Urinary bladder (tissue), 4 donors: Measurements from ENCODE around the gene RPL18. TPM values are rescaled to one million over a fixed set of nuclear protein-coding genes. Genes with fewer than 3 reads are reported as not detected.

Experiments
- DNase-seq: peaks from one replicate; pipeline ENCODE4 v3.0.0-alpha.2; 2015; ENCODE audit errors: extremely low spot score
- H3K27ac ChIP-seq: one replicate; pipeline ENCODE4 v1.5.1; 2013; ENCODE audit warnings: low read depth, mild to moderate bottlenecking, moderate library complexity
- H3K36me3 ChIP-seq: one replicate; pipeline ENCODE4 v1.6.1; 2013; ENCODE audit warnings: mild to moderate bottlenecking, moderate library complexity; ENCODE audit not compliant: insufficient read depth
- H3K4me1 ChIP-seq: one replicate; pipeline ENCODE4 v1.6.1; 2013; ENCODE audit warnings: mild to moderate bottlenecking, moderate library complexity; ENCODE audit not compliant: insufficient read depth
- H3K4me3 ChIP-seq: one replicate; pipeline ENCODE4 v1.5.1; 2013; ENCODE audit warnings: low read depth, low read length
- WGBS: extraction: QIAGEN DNeasy Blood & Tissue Kit; methylation state at CpG from one replicate; pipeline ENCODE4 v1.1.7; 2013; 5-methylcytosine and 5-hydroxymethylcytosine counted together
- polyA plus RNA-seq: library from polyadenylated mRNA; stranded (reverse); fragments of 200-250 nt; gene quantifications from one replicate; pipeline ENCODE4 v1.2.3, GENCODE V29; 2013
- total RNA-seq: library from RNA; depleted of rRNA; stranded (reverse); fragments of >200 nt; gene quantifications from one replicate; pipeline ENCODE4 v1.2.3, GENCODE V29; 2014
- donor health status: healthy with polysubstance abuse.
- donor health status: healthy.

Gene RPL18
- total and polyA plus RNA-seq, 2 donors: 1,113 to 2,167 TPM

- no peaks in the 10 kb centered on the region for H3K36me3 ChIP-seq
- 80% methylated on average over 5 of the region's 5 CpGs for WGBS
- no peaks in the 10 kb centered on the region for H3K4me1 ChIP-seq
- H3K27ac ChIP-seq: no peak overlapping the region
- DNase-seq: no peak
- no peak overlapping the region for H3K4me3 ChIP-seq
These were observed 32.7 kb upstream of the RPL18 start for GRCh38 chr19:48651683-48652048.

GRCh38 chr19:48650974-48651682 lies 32.1 kb upstream of the RPL18 start:
- H3K4me3 ChIP-seq: no peak overlapping the region
- no peaks in the 10 kb centered on the region for H3K36me3 ChIP-seq
- 91% methylated on average over 12 of the region's 12 CpGs for WGBS
- no peaks in the 10 kb centered on the region for H3K4me1 ChIP-seq
- no peak for DNase-seq
- H3K27ac ChIP-seq: no peak overlapping the region

- H3K4me3 ChIP-seq: no peak overlapping the region
- H3K4me1 ChIP-seq: no peaks in the 10 kb centered on the region
- WGBS: 73% methylated on average over 2 of the region's 2 CpGs
- DNase-seq: no peak
- H3K27ac ChIP-seq: no peak overlapping the region
- no peaks in the 10 kb centered on the region for H3K36me3 ChIP-seq
These were observed 29.2 kb upstream of the RPL18 start for GRCh38 chr19:48648134-48648533.

GRCh38 chr19:48646722-48647216 lies 27.8 kb upstream of the RPL18 start:
- no peak for DNase-seq
- no peak overlapping the region for H3K27ac ChIP-seq
- H3K36me3 ChIP-seq: no peaks in the 10 kb centered on the region
- H3K4me1 ChIP-seq: no peaks in the 10 kb centered on the region
- H3K4me3 ChIP-seq: peak overlapping the region; percentile 33
- 11% methylated on average over 8 of the region's 10 CpGs for WGBS

- WGBS: under 1% methylated on average over 33 of the region's 33 CpGs
- no peak for DNase-seq
- no peaks in the 10 kb centered on the region for H3K4me1 ChIP-seq
- H3K36me3 ChIP-seq: no peaks in the 10 kb centered on the region
- peak within 1 kb of the TSS; percentile 33 for H3K4me3 ChIP-seq
- peak within 1 kb of the TSS; percentile 64 for H3K27ac ChIP-seq
These were observed 27.2 kb upstream of the RPL18 start, which contains the start of gene CA11 for GRCh38 chr19:48646001-48646721. Gene CA11 (minus strand): TSS chr19:48646187. CDS start chr19:48645632, 555 bp downstream.

- Histone ChIP-seq H3K27ac (peak overlapping the region; percentile 64), H3K36me3 (no peaks in the 10 kb centered on the region), H3K4me1 (no peaks in the 10 kb centered on the region), H3K4me3 (peak overlapping the region; percentile 33)
- DNase-seq: no peak
- 2% methylated on average over 6 of the region's 6 CpGs for WGBS
These were observed 26.6 kb upstream of the RPL18 start for GRCh38 chr19:48645620-48646000.

GRCh38 chr19:48644839-48645619 lies 26.1 kb upstream of the RPL18 start:
- Histone ChIP-seq H3K27ac (peak overlapping the region; percentile 64), H3K4me3 (peak overlapping the region; percentile 33), H3K36me3 (no peaks in the 10 kb centered on the region), H3K4me1 (no peaks in the 10 kb centered on the region)
- DNase-seq: no peak
- 4% methylated on average over 25 of the region's 25 CpGs for WGBS

- no peaks in the 10 kb centered on the region for H3K36me3 ChIP-seq
- no peak overlapping the region for H3K27ac ChIP-seq
- H3K4me3 ChIP-seq: no peak overlapping the region
- DNase-seq: no peak
- WGBS: 70% methylated on average over 4 of the region's 4 CpGs
- H3K4me1 ChIP-seq: no peaks in the 10 kb centered on the region
These were observed 25.4 kb upstream of the RPL18 start for GRCh38 chr19:48644355-48644754.

- Histone ChIP-seq H3K4me1 (no peaks in the 10 kb centered on the region), H3K36me3 (no peaks in the 10 kb centered on the region), H3K4me3 (no peak overlapping the region), H3K27ac (no peak overlapping the region)
- 92% methylated on average over 5 of the region's 5 CpGs for WGBS
- DNase-seq: no peak
These were observed 23.9 kb upstream of the RPL18 start for GRCh38 chr19:48642862-48643261.

- Histone ChIP-seq H3K27ac (no peak overlapping the region), H3K36me3 (no peaks in the 10 kb centered on the region), H3K4me1 (no peaks in the 10 kb centered on the region), H3K4me3 (no peak overlapping the region)
- DNase-seq: no peak
- 95% methylated on average over 2 of the region's 2 CpGs for WGBS
These were observed 22.9 kb upstream of the RPL18 start for GRCh38 chr19:48641850-48642249.

GRCh38 chr19:48639483-48640375 lies 20.8 kb upstream of the RPL18 start:
- no peak overlapping the region for H3K27ac ChIP-seq
- no peak overlapping the region for H3K4me3 ChIP-seq
- no peaks in the 10 kb centered on the region for H3K36me3 ChIP-seq
- DNase-seq: no peak
- no peaks in the 10 kb centered on the region for H3K4me1 ChIP-seq
- 59% methylated on average over 33 of the region's 33 CpGs for WGBS

GRCh38 chr19:48638831-48639381 lies 19.9 kb upstream of the RPL18 start:
- 78% methylated on average over 16 of the region's 16 CpGs for WGBS
- H3K4me3 ChIP-seq: no peak overlapping the region
- DNase-seq: no peak
- H3K4me1 ChIP-seq: no peaks in the 10 kb centered on the region
- H3K27ac ChIP-seq: no peak overlapping the region
- H3K36me3 ChIP-seq: no peaks in the 10 kb centered on the region
